Progenitor cell of endocrine pancreas (in vitro differentiated cells): ENCODE data around the gene PCCB. TPM values are rescaled to one million over a fixed set of nuclear protein-coding genes. Genes with fewer than 3 reads are reported as not detected.

ENCODE experiments used
- DNase-seq: peaks from one replicate; pipeline ENCODE4 v3.0.0; 2021; ENCODE audit warnings: low spot score; ENCODE audit not compliant: unreplicated experiment
- H3K27ac Mint-ChIP-seq: 2 replicates; pipeline ENCODE4 v1.8.0; 2021; ENCODE audit warnings: mild to moderate bottlenecking, moderate library complexity, mixed read lengths
- H3K27me3 Mint-ChIP-seq: 2 replicates; pipeline ENCODE4 v1.8.0; 2021; ENCODE audit warnings: mixed read lengths
- H3K36me3 Mint-ChIP-seq: 2 replicates; pipeline ENCODE4 v1.8.0; 2022; ENCODE audit warnings: mixed read lengths; ENCODE audit not compliant: insufficient read depth
- H3K4me1 Mint-ChIP-seq: 2 replicates; pipeline ENCODE4 v1.8.0; 2021; ENCODE audit warnings: low read depth, mixed read lengths
- H3K4me3 Mint-ChIP-seq: 2 replicates; pipeline ENCODE4 v1.8.0; 2021; ENCODE audit warnings: low read depth, mild to moderate bottlenecking, moderate library complexity, mixed read lengths
- H3K9me3 Mint-ChIP-seq: 2 replicates; pipeline ENCODE4 v1.8.0; 2021; ENCODE audit warnings: low read depth, mixed read lengths
- CTCF ChIP-seq: fragments of 200-600 bp; sonication (generic); IDR thresholded peaks from one replicate; pipeline ENCODE4 v1.5.0; 2021; ENCODE audit warnings: antibody characterized with exemption, mild to moderate bottlenecking; ENCODE audit not compliant: unreplicated experiment
- total RNA-seq: library from RNA; stranded (reverse); gene quantifications from 2 replicates; pipeline ENCODE4 v1.2.1, GENCODE V29; 2021

Gene PCCB
- total RNA-seq, 1 donor from 2014 or later, result 37.4 TPM

- no peak for TF ChIP-seq CTCF
- Mint-ChIP-seq H3K27ac (peak overlapping the region; percentile 38), H3K36me3 (peaks cover 47% of the 10 kb centered on the region), H3K9me3 (peaks cover 22% of the 10 kb centered on the region), H3K27me3 (no peaks in the 10 kb centered on the region), H3K4me1 (no peaks in the 10 kb centered on the region), H3K4me3 (no peak overlapping the region)
- no peak for DNase-seq
Observed at GRCh38 chr3:136281966-136282520, 31.9 kb downstream of the PCCB start.

- DNase-seq, result no peak
- no peak for TF ChIP-seq CTCF
- Mint-ChIP-seq H3K36me3 (peaks cover 45% of the 10 kb centered on the region), H3K27me3 (no peaks in the 10 kb centered on the region), H3K9me3 (peaks cover 16% of the 10 kb centered on the region), H3K4me1 (no peaks in the 10 kb centered on the region), H3K4me3 (no peak overlapping the region), H3K27ac (no peak overlapping the region)
Observed at GRCh38 chr3:136283627-136284026, 33.5 kb downstream of the PCCB start.

GRCh38 chr3:136291302-136291701 is 41.2 kb downstream of the PCCB start:
- Mint-ChIP-seq H3K27ac (no peak overlapping the region), H3K4me1 (peaks cover 5% of the 10 kb centered on the region), H3K9me3 (peaks cover 12% of the 10 kb centered on the region), H3K27me3 (no peaks in the 10 kb centered on the region), H3K4me3 (no peak overlapping the region), H3K36me3 (peaks cover 29% of the 10 kb centered on the region)
- no peak for DNase-seq
- no peak for TF ChIP-seq CTCF

- Mint-ChIP-seq H3K27me3 (no peaks in the 10 kb centered on the region), H3K4me1 (peaks cover 5% of the 10 kb centered on the region), H3K36me3 (peaks cover 29% of the 10 kb centered on the region), H3K4me3 (no peak overlapping the region), H3K27ac (no peak overlapping the region), H3K9me3 (peaks cover 12% of the 10 kb centered on the region)
- no peak for TF ChIP-seq CTCF
- DNase-seq, result no peak
Observed at GRCh38 chr3:136292500-136292899, 42.4 kb downstream of the PCCB start.

GRCh38 chr3:136293279-136293678 is 43.1 kb downstream of the PCCB start:
- Mint-ChIP-seq H3K27me3 (no peaks in the 10 kb centered on the region), H3K36me3 (peaks cover 28% of the 10 kb centered on the region)
- no peak for TF ChIP-seq CTCF

More at GRCh38 chr3:136293279-136293678, 43.1 kb downstream of the PCCB start:
- Mint-ChIP-seq H3K27ac (no peak overlapping the region), H3K4me3 (no peak overlapping the region), H3K9me3 (peaks cover 12% of the 10 kb centered on the region), H3K4me1 (peaks cover 5% of the 10 kb centered on the region)
- DNase-seq, result no peak
